GM19324 (cell line): ENCODE measurements around the gene KIAA1755.
A peak's percentile ranks its signal among the peaks of the same experiment; 100 is the strongest.

Experiments
- ATAC-seq: cut with Tn5 transposase; IDR thresholded peaks from one replicate; pipeline ENCODE4 v1.9.1; 2021; ENCODE audit warnings: mild to moderate bottlenecking, moderate library complexity; ENCODE audit not compliant: unreplicated experiment, low FRiP score

The KIAA1755 gene

DNA sequence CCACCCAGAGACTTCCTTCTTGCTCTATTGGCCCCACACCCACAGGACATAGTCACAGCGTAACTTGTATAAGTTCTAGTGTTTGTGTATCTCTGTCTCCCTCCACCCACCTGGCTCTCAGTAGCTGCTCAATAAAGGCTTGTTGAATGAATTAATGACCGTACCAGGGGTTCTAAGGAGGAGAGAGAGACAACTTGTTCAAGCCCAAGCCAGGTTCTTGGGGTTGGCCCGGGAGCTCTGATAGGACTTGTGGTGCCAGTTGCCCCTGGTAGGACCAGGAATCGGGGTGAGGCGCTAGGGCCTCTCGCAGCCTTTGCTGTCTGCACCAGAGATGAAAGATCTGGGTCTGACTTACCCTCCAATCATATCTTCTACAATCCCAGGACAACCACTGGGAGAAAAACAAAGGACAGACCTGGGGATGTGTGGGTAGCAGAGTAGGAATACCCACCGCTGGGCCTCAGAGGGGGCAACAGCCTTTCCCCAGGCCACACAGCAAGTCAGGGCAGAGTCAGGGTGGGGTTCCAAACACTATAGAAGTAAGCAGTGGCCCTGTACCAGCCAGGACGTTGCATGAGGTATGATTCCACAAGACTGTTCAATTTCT, 90.2 kb downstream of the KIAA1755 start:
- ATAC-seq = no peak

DNA sequence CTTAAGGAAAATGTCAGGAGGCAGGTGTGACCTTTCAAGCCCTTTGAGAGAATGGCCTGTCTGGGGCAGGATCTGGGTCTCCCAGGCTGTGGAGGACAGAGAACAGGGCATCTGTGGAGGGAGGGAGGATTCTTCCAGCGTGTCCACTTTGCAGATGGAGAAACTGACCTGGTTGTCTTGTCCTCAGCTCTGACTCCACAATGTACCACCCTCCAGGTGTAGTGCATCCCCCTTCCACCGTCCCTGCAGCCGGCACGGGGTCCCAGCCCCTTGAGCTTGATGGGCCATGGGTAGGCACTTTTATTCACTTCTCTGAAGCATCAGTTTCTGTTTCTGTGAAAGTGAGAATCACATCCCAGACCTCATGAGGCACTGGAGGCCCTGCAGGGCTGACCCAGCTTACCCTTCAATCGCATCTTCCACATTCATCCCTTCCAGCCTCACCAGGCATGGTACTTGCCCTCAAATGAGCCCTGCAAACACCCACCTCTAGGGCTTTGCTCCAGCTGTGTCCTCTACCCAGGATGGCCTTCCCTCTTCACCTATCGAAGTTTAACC, 90.8 kb downstream of the KIAA1755 start:
- ATAC-seq = no peak

- no peak for ATAC-seq
Observed at GRCh38 chr20:38168791-38169589, 91.5 kb downstream of the KIAA1755 start.

GRCh38 chr20:38167851-38168760, 92.4 kb downstream of the KIAA1755 start:
- no peak for ATAC-seq

DNA sequence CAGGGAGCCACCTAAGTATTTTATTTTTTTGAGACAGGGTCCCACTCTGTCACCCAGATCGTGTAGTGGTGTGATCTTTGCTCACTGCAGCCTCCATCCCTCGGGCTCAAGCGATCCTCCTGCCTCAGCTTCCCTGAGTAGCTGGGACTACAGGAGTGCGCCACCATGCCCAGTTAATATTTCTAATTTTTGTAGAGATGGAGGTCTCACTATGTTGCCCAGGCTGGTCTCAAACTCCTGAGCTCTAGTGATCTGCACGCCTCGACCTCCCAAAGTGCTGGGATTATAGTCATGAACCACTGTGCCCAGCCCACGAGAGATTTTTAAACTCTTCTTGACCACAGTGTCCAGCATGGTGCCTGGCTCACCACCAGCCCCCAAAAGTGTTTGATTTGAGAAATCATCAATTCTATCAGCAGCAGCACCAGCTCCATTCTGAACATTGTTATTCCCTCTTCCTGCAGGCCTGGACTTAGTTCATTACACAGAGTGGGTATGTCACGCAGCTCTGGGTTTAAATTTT, 93.1 kb downstream of the KIAA1755 start:
- no peak for ATAC-seq

DNA sequence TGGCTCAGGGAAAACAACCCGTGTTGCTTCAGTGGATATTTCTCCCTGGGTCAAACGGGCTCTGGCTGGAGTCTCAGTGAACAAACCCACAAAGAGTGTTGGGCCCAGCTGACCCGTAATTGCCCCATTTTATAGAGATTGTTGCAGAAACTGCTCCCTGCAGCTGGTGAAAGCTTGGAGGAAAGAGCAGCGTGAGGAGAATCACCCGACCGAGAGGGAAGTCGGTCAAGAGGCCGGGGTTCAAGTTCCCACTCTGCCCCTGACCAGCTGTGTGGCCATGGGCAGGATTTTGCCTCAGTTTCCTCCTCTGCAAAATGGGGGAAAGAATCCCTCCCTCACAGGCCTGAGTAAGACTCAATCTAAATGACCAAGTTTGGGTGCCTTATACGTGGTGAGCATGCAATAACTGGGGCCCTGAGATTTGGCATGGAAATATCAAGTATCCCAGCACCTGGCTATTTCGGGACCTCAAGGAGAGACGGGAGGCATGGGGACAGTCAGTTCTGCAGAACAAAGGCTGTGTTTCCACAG, 93.8 kb downstream of the KIAA1755 start:
- ATAC-seq = no peak

DNA sequence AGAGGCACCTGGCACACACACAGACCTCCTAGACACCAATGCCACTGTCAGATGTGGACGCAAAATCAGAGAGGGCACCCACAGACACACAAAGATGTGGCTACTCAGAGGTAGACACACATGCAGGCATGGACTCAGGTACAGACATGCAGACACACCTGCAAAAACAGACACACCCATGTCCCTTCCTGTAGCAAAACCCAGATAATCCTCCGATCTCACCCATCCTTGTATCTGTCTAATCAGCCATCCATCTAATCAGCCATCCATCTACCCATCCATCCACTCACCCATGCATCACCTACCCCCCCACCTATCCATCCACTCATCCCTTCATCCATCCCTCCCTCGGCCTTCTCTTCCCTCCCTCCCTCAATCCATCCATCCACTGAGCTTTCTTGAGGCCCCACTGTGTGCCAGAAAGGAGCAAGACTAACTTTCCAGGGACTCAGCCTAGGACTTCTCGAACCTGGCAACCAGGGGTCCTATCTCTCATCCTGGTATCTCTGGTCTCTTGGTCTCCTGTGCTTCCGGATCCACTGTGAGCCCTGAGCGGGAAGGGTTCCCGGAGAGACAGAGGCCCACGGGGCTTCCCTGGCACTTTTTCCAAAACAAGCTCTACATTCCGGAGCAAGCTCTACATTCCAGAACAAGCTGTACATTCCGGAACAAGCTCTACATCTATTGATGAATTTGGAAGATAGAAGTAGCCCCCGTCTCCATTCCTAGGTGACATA, 94.4 kb downstream of the KIAA1755 start:
- no peak for ATAC-seq

GRCh38 chr20:38165089-38165965, 95.2 kb downstream of the KIAA1755 start, which contains the start of gene TGM2:
TSS of gene TGM2 (minus strand) at chr20:38165270. CDS start at chr20:38165198, 72 bp downstream.
- ATAC-seq = peak; percentile 63

GRCh38 chr20:38164624-38165088, 95.9 kb downstream of the KIAA1755 start:
- no peak for ATAC-seq

GRCh38 chr20:38164069-38164468, 96.5 kb downstream of the KIAA1755 start:
- ATAC-seq = no peak

- no peak for ATAC-seq
Observed at GRCh38 chr20:38162878-38163875, 97.4 kb downstream of the KIAA1755 start.

GRCh38 chr20:38162149-38162548, 98.4 kb downstream of the KIAA1755 start:
- no peak for ATAC-seq

- no peak for ATAC-seq
Observed at GRCh38 chr20:38161412-38161774, 99.1 kb downstream of the KIAA1755 start.
